RWPE2 (cell line): Measurements from ENCODE around the gene PGGT1B.

Experiments
- ATAC-seq: fragments of 200-7000 bp; cut with Tn5 transposase; 3 replicates; pipeline ENCODE4 v1.9.1; 2021; ENCODE audit warnings: low read depth
- DNase-seq: peaks from one replicate; pipeline ENCODE4 v3.0.0-alpha.2; 2020; ENCODE audit warnings: low spot score
- H3K27ac ChIP-seq: fragments of 450-650 bp; 2 replicates; pipeline ENCODE4 v1.5.1; 2017; ENCODE audit warnings: mild to moderate bottlenecking; ENCODE audit not compliant: poor library complexity, severe bottlenecking
- H3K27me3 ChIP-seq: fragments of 250-450 bp; sonication (Bioruptor Pico); 2 replicates; pipeline ENCODE4 v1.5.1; 2021; ENCODE audit warnings: mild to moderate bottlenecking, moderate library complexity; ENCODE audit not compliant: insufficient read depth, poor library complexity, severe bottlenecking
- H3K36me3 ChIP-seq: fragments of 250-450 bp; sonication (Bioruptor Pico); 2 replicates; pipeline ENCODE4 v1.5.1; 2020; ENCODE audit warnings: low read depth, mild to moderate bottlenecking, moderate library complexity
- H3K4me1 ChIP-seq: fragments of 250-450 bp; sonication (Bioruptor Pico); 2 replicates; pipeline ENCODE4 v1.5.1; 2021; ENCODE audit warnings: mild to moderate bottlenecking, moderate library complexity; ENCODE audit not compliant: insufficient read depth, poor library complexity, severe bottlenecking
- H3K4me3 ChIP-seq: fragments of 250-450 bp; sonication (Bioruptor Pico); 2 replicates; pipeline ENCODE4 v1.5.1; 2021; ENCODE audit warnings: mild to moderate bottlenecking, moderate library complexity; ENCODE audit not compliant: severe bottlenecking
- H3K9me3 ChIP-seq: fragments of 250-450 bp; sonication (Bioruptor Pico); 2 replicates; pipeline ENCODE4 v1.5.1; 2021; ENCODE audit warnings: mild to moderate bottlenecking, moderate library complexity; ENCODE audit not compliant: severe bottlenecking
- TF ChIP-seq, protein P1 (sequence below): fragments of 450-650 bp; IDR thresholded peaks from one replicate; pipeline ENCODE4 v1.5.1; 2017; ENCODE audit warnings: mild to moderate bottlenecking, moderate library complexity; ENCODE audit not compliant: poor library complexity, severe bottlenecking

Gene PGGT1B

DNA sequence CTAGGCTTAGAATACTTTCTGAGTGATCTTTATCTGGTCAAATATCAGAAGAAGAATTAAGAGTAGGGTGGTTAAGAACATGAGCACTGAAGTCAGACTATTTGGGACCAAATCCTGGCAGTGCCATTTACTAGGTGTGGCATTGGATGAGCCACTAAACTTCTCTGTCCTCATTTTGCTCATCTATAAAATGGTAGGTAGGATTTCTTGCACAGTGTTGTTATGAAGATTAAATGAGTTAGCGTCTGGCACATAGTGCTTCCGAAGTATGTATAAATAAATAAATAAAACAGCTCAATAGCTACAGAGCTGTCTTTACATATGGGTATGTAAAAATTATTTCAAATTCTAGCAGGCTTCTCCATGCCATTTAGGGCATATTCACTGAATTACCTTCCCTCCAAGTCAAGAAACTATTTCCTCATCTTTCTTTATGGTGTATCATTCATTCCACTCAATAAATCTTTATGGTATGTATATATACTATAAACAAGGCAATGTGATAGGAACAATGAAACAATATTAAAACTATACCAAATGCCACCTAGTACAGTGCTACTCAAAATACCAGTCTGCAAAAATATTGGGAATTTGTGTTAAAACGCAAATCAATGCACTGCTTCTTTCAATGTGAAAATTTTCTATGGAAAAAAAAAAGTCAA is 9.8 kb upstream of the PGGT1B start:
- Histone ChIP-seq H3K27ac (no peak overlapping the region), H3K36me3 (peaks cover 24% of the 10 kb centered on the region; the same call in 1 of the 2 replicates), H3K27me3 (no peaks in the 10 kb centered on the region), H3K9me3 (no peaks in the 10 kb centered on the region), H3K4me1 (no peaks in the 10 kb centered on the region), H3K4me3 (no peak overlapping the region)
- no peak for ATAC-seq
- TF ChIP-seq, protein P1, sequence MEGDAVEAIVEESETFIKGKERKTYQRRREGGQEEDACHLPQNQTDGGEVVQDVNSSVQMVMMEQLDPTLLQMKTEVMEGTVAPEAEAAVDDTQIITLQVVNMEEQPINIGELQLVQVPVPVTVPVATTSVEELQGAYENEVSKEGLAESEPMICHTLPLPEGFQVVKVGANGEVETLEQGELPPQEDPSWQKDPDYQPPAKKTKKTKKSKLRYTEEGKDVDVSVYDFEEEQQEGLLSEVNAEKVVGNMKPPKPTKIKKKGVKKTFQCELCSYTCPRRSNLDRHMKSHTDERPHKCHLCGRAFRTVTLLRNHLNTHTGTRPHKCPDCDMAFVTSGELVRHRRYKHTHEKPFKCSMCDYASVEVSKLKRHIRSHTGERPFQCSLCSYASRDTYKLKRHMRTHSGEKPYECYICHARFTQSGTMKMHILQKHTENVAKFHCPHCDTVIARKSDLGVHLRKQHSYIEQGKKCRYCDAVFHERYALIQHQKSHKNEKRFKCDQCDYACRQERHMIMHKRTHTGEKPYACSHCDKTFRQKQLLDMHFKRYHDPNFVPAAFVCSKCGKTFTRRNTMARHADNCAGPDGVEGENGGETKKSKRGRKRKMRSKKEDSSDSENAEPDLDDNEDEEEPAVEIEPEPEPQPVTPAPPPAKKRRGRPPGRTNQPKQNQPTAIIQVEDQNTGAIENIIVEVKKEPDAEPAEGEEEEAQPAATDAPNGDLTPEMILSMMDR: no peak
- DNase-seq: no peak

DNA sequence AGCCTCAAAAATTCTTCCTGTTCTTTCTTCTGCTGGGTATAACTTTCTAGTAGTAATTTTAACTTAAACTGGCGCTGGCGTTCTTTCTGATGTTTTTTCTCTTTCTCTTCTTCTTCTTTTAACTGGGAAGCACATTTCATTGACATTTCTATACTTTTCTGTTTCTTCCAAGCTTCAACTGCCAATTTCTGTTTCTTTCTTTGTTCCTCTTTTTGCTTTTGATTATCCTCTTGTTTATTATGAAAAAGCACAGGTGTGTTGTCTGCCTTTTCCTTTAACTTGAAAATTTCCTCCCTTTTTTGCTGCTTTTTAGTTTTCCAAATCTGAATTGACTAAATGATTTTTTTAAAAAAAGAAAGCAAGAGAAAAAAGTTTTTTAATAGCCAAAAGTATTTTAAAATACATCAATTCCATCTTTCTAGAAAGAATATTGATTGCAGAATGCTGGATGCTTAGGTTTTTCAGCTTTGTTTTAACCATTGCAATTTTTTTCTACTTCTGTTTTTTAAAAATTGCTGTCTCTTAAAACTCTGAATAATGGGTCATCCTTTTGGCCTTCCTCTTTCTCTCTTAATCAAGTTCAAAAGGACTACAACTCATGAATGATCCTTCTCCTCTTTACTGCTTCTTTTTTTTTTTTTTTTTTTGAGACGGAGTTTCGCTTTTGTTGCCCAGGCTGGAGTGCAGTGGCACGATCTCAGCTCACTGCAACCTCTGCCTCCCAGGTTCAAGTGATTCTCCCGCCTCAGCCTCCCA is 8.8 kb upstream of the PGGT1B start:
- no peak for DNase-seq
- Histone ChIP-seq H3K27ac (no peak overlapping the region), H3K9me3 (no peaks in the 10 kb centered on the region), H3K36me3 (peaks cover 20% of the 10 kb centered on the region; the same call in 1 of the 2 replicates), H3K4me1 (no peaks in the 10 kb centered on the region), H3K27me3 (no peaks in the 10 kb centered on the region), H3K4me3 (no peak overlapping the region)
- no peak for ATAC-seq
- TF ChIP-seq, protein P1: no peak

DNA sequence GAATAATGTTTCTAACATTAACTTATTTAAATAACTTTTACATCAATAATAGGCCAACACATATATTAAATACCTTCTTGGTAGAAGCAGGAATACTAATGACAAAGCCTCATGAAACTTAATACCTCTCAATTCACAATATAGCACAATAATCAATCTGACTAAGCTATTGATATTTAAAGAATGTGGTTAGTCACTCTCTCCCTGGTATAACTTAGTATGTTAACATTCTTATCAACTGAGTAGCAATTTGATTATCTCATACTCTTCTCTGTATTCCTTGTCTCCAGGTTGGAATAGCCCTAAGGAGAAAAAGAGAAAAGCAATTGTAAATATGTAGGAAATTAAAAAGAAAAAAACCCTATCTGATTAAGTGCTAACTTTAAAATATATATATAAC is 4.9 kb upstream of the PGGT1B start:
- H3K36me3 ChIP-seq: peaks cover 13% of the 10 kb centered on the region; the same call in 1 of the 2 replicates
- peak overlapping the region; percentile 10 for H3K27ac ChIP-seq
- H3K4me1 ChIP-seq: no peaks in the 10 kb centered on the region
- ATAC-seq: peak; percentile 78
- H3K9me3 ChIP-seq: no peaks in the 10 kb centered on the region
- TF ChIP-seq, protein P1: no peak
- no peaks in the 10 kb centered on the region for H3K27me3 ChIP-seq
- no peak overlapping the region for H3K4me3 ChIP-seq
- DNase-seq: no peak

DNA sequence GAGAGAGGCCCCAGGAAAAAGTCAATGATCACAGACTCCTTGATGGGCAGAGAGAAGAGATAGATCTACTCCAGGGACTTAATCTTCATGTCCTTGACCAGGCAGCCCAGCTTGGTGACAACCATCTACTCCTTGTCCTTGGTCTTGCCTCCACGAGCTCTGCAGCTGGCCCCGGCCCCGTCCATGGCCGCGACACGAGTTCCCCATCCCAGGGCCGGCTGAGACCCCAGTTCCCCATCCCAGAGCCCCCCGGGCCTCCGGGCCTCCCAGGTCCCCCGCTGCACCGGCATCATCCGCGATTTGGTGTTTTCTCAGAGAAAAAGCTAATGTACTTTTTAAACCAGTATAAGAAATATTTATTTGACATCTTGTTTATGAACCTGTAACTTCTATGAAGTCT is 2.5 kb upstream of the PGGT1B start:
- peaks cover 12% of the 10 kb centered on the region; the same call in 1 of the 2 replicates for H3K36me3 ChIP-seq
- no peaks in the 10 kb centered on the region for H3K27me3 ChIP-seq
- H3K4me3 ChIP-seq: no peak overlapping the region
- ATAC-seq (no peak), DNase-seq (peak; percentile 71)
- H3K27ac ChIP-seq: no peak overlapping the region
- H3K4me1 ChIP-seq: peaks cover 14% of the 10 kb centered on the region
- TF ChIP-seq, protein P1: no peak
- no peaks in the 10 kb centered on the region for H3K9me3 ChIP-seq

DNA sequence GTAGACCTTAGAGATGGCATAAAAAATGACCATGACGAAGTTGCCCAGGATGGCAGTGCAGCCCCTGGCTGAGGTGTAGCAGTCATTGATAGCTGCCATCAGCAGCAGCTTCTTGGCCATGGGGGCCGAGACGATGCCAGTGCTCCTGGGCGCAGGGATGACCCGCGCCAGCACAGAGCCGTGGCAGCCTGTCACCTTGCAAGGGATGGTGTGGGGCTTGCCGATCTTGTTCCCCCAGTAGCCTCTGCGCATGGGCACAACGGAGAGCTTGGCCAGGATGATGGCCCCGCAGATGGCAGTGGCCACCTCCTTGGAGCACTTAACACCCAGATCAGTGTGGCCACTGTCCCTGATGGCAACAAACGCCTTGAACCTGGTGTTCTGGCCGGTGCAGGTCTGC is 2.1 kb upstream of the PGGT1B start:
- ATAC-seq (no peak), DNase-seq (no peak)
- Histone ChIP-seq H3K4me1 (peaks cover 14% of the 10 kb centered on the region), H3K27ac (no peak overlapping the region), H3K9me3 (no peaks in the 10 kb centered on the region), H3K36me3 (peaks cover 8% of the 10 kb centered on the region; the same call in 1 of the 2 replicates), H3K4me3 (no peak overlapping the region), H3K27me3 (no peaks in the 10 kb centered on the region)
- TF ChIP-seq, protein P1: no peak
